HCT116 (cell line): ENCODE results near the gene CCDC71. TPM values are rescaled to one million over a fixed set of nuclear protein-coding genes. Genes with fewer than 3 reads are reported as not detected.

Experiments
- ATAC-seq: fragments of 200-7000 bp; cut with Tn5 transposase; 2 replicates; pipeline ENCODE4 v1.9.1; 2020; ENCODE audit warnings: mild to moderate bottlenecking, moderate library complexity
- Bru-seq: library from RNA; stranded (reverse); fragments of 400-500 nt; gene quantifications from one replicate; lab custom pipeline; 2021; lab: Mats Ljungman, UMichigan
- BruChase-seq, 2 experiments: library from RNA; stranded (reverse); fragments of 400-500 nt; gene quantifications; one replicate each; lab custom pipeline; 2021; lab: Mats Ljungman, UMichigan
- BruUV-seq: library from RNA; stranded (reverse); fragments of 400-500 nt; replicated peaks from 2 replicates; lab custom pipeline; 2021; lab: Mats Ljungman, UMichigan
- CTCF ChIA-PET: fragments of 300-600 bp; sonication (Branson Sonifier 250); formaldehyde crosslinking; loops from one replicate; lab custom pipeline; 2021; ENCODE audit warnings: antibody characterized with exemption; lab: Charles Lee
- POLR2A ChIA-PET: fragments of 300-600, 350-600 bp; sonication (Branson Sonifier 250); formaldehyde crosslinking; loops from one replicate; lab custom pipeline; 2021; ENCODE audit warnings: antibody characterized with exemption; lab: Charles Lee
- RAD21 ChIA-PET, 2 experiments: fragments of 300-600 bp; sonication (Branson Sonifier 250); formaldehyde crosslinking; loops; one replicate each; lab custom pipeline; 2023; ENCODE audit warnings: low total read pairs in 2 of 2; ENCODE audit not compliant: uncharacterized antibody in 2 of 2, unreplicated experiment in 2 of 2, low non-redundant PET in 1 of 2; lab: Charles Lee
- DNase-seq: peaks from one replicate; pipeline ENCODE4 v3.0.0-alpha.2; 2010; ENCODE audit warnings: low read depth, low spot score
- H2AFZ ChIP-seq: fragments of 200-600 bp; shearing (Covaris generic), sonication (generic); 2 replicates; pipeline ENCODE4 v1.6.1; 2017; ENCODE audit warnings: low read depth, mixed run types, mixed read lengths, antibody characterized with exemption, low read length; ENCODE audit not compliant: poor library complexity, severe bottlenecking
- H3K27ac ChIP-seq: 2 replicates; pipeline ENCODE4 v1.5.1; 2012; ENCODE audit warnings: low read depth, low read length
- H3K27me3 ChIP-seq: fragments of 200-600 bp; sonication (generic); 2 replicates; pipeline ENCODE4 v1.6.1; 2016; ENCODE audit warnings: mixed run types, low read length, mixed read lengths; ENCODE audit not compliant: insufficient read depth
- H3K36me3 ChIP-seq, 2 experiments: fragments of 200-500 bp in 1 of 2; fragments of 200-600 bp in 1 of 2; sonication (Bioruptor generic) in 1 of 2; sonication (generic) in 1 of 2; 2 replicates each; pipeline versions ENCODE4 v1.5.1 to v1.6.1; 2014 to 2016; ENCODE audit warnings: low read length in 2 of 2, inconsistent platforms in 1 of 2, mixed read lengths in 1 of 2, mixed run types in 1 of 2; ENCODE audit not compliant: insufficient read depth in 2 of 2, control insufficient read depth in 1 of 2
- H3K4me1 ChIP-seq, 2 experiments: fragments of 200-600 bp in 1 of 2; sonication (generic) in 1 of 2; 2 replicates each; pipeline versions ENCODE4 v1.5.1 to v1.6.1; 2012 to 2017; ENCODE audit warnings: low read length in 2 of 2, inconsistent platforms in 1 of 2, mild to moderate bottlenecking in 1 of 2, mixed read lengths in 1 of 2, mixed run types in 1 of 2, moderate library complexity in 1 of 2; ENCODE audit not compliant: insufficient read depth in 2 of 2, control insufficient read depth in 1 of 2
- H3K4me2 ChIP-seq: fragments of 200-600 bp; sonication (generic); 2 replicates; pipeline ENCODE4 v1.6.1; 2017; ENCODE audit warnings: mixed run types, low read length, mixed read lengths
- H3K4me3 ChIP-seq, 2 experiments: fragments of 200-600 bp in 1 of 2; sonication (generic) in 1 of 2; replicated peaks in 1 of 2; 2 replicates each; pipeline ENCODE4 v1.5.1; 2011 to 2016; ENCODE audit warnings: low read length in 2 of 2, control low read depth in 1 of 2, low read depth in 1 of 2, mild to moderate bottlenecking in 1 of 2, mixed read lengths in 1 of 2, mixed run types in 1 of 2
- H3K79me2 ChIP-seq: fragments of 200-600 bp; sonication (generic); 2 replicates; pipeline ENCODE4 v1.6.1; 2017; ENCODE audit warnings: mild to moderate bottlenecking, mixed run types, low read length, moderate library complexity, mixed read lengths; ENCODE audit not compliant: insufficient read depth
- H3K9ac ChIP-seq: fragments of 200-600 bp; sonication (generic); 2 replicates; pipeline ENCODE4 v1.6.1; 2016; ENCODE audit warnings: low read length, mixed read lengths
- H3K9me2 ChIP-seq: fragments of 200-600 bp; sonication (generic), shearing (Covaris generic); 2 replicates; pipeline ENCODE4 v1.6.1; 2017; ENCODE audit warnings: mixed run types, mild to moderate bottlenecking, moderate library complexity; ENCODE audit not compliant: insufficient read depth
- H3K9me3 ChIP-seq, 2 experiments: fragments of 200-500 bp in 1 of 2; fragments of 200-600 bp in 1 of 2; sonication (Bioruptor generic) in 1 of 2; sonication (generic) in 1 of 2; 2 replicates each; pipeline ENCODE4 v1.6.1; 2014 to 2017; ENCODE audit warnings: low read length in 2 of 2, mixed read lengths in 2 of 2, inconsistent platforms in 1 of 2, low read depth in 1 of 2, mild to moderate bottlenecking in 1 of 2, mixed run types in 1 of 2, moderate library complexity in 1 of 2; ENCODE audit not compliant: control insufficient read depth in 1 of 2, insufficient read depth in 1 of 2
- H4K20me1 ChIP-seq: fragments of 200-600 bp; sonication (generic), shearing (Covaris generic); 2 replicates; pipeline ENCODE4 v1.6.1; 2017; ENCODE audit warnings: mixed run types, mild to moderate bottlenecking, moderate library complexity; ENCODE audit not compliant: insufficient read depth
- EZH2 ChIP-seq: fragments of 200-600 bp; sonication (generic); IDR thresholded peaks from 2 replicates; pipeline ENCODE4 v1.6.1; 2017; ENCODE audit warnings: antibody characterized with exemption, mixed run types
- FOSL1 ChIP-seq: IDR thresholded peaks from 2 replicates; pipeline ENCODE4 v1.6.1; 2012; ENCODE audit warnings: low read depth
- JUND ChIP-seq: IDR thresholded peaks from 2 replicates; pipeline ENCODE4 v1.6.1; 2012
- POLR2A ChIP-seq: IDR thresholded peaks from 2 replicates; pipeline ENCODE4 v1.7.0; 2011; ENCODE audit warnings: borderline replicate concordance; ENCODE audit not compliant: insufficient read depth, insufficient read length; ENCODE audit errors: extremely low read depth
- POLR2AphosphoS5 ChIP-seq: IDR thresholded peaks from 2 replicates; pipeline ENCODE4 v1.6.1; 2011; ENCODE audit warnings: mild to moderate bottlenecking, low read depth, low read length, moderate library complexity
- RAD21 ChIP-seq: IDR thresholded peaks from 2 replicates; pipeline ENCODE4 v1.6.1; 2012; ENCODE audit warnings: low read depth, mild to moderate bottlenecking
- SP1 ChIP-seq: IDR thresholded peaks from 2 replicates; pipeline ENCODE4 v1.6.1; 2012; ENCODE audit warnings: low read depth
- YY1 ChIP-seq: IDR thresholded peaks from 2 replicates; pipeline ENCODE4 v1.6.1; 2011; ENCODE audit warnings: low read length, low read depth, moderate library complexity, mild to moderate bottlenecking; ENCODE audit not compliant: insufficient replicate concordance; ENCODE audit errors: extremely low read depth
- ZNF274 ChIP-seq: fragments of 200-500 bp; sonication (Bioruptor generic); IDR thresholded peaks from 2 replicates; pipeline ENCODE4 v1.6.1; 2014; ENCODE audit warnings: mild to moderate bottlenecking, low read depth, low read length, inconsistent platforms
- intact Hi-C: fragments of 100-400 bp; cut with micrococcal nuclease; formaldehyde crosslinking; loops from 2 replicates; pipeline ENCODE4 v1.10.0; 2022
- long read RNA-seq: library from polyadenylated mRNA; unstranded; transcript quantifications from one replicate; pipeline ENCODE4 v2.0.0, GENCODE V29; 2021; ENCODE audit not compliant: unreplicated experiment
- polyA plus RNA-seq: library from polyadenylated mRNA; unstranded; fragments of >200 nt; gene quantifications from 2 replicates; pipeline ENCODE4 v1.2.1, GENCODE V29; 2012; ENCODE audit warnings: missing spikeins
- total RNA-seq: library from RNA; stranded (reverse); gene quantifications from one replicate; pipeline ENCODE4 v1.2.1, GENCODE V29; 2021; ENCODE audit not compliant: unreplicated experiment
- TF ChIP-seq, protein P1 (sequence below), 3 experiments: fragments of 200-600 bp in 1 of 3; sonication (generic) in 1 of 3; IDR thresholded peaks in 2 of 3; conservative IDR thresholded peaks in 1 of 3; 2 replicates each; pipeline ENCODE4 v1.5.1; 2012 to 2017; ENCODE audit warnings: low read depth in 2 of 3, low read length in 2 of 3, antibody characterized with exemption in 1 of 3, borderline replicate concordance in 1 of 3, control low read depth in 1 of 3, mild to moderate bottlenecking in 1 of 3, mixed read lengths in 1 of 3, mixed run types in 1 of 3, moderate library complexity in 1 of 3; ENCODE audit not compliant: insufficient read depth in 1 of 3
- TF ChIP-seq, protein P2 (sequence below): IDR thresholded peaks from 2 replicates; pipeline ENCODE4 v1.6.1; 2011; ENCODE audit warnings: mild to moderate bottlenecking, low read length, moderate library complexity; ENCODE audit not compliant: insufficient replicate concordance; ENCODE audit errors: extremely low read depth
- TF ChIP-seq, protein P3 (sequence below): IDR thresholded peaks from 2 replicates; pipeline ENCODE4 v1.6.1; 2012

CCDC71 gene
- total RNA-seq (32.8 TPM), Bru-seq, nascent RNA (percentile 93 among the genes with signal in this experiment), BruChase-seq, experiment 1, labeled RNA remaining after a 6-hour chase (percentile 70 among the genes with signal in this experiment), BruChase-seq, experiment 2, labeled RNA remaining after a 2-hour chase (percentile 81 among the genes with signal in this experiment)
- polyA plus RNA-seq, result 19.7 and 24.3 TPM in 2 replicates
- long read RNA-seq, partial matches to known transcripts, result 0 of 1 reads
- long read RNA-seq, other reads (novel, unspliced or antisense), result 1 of 1 reads

DNA sequence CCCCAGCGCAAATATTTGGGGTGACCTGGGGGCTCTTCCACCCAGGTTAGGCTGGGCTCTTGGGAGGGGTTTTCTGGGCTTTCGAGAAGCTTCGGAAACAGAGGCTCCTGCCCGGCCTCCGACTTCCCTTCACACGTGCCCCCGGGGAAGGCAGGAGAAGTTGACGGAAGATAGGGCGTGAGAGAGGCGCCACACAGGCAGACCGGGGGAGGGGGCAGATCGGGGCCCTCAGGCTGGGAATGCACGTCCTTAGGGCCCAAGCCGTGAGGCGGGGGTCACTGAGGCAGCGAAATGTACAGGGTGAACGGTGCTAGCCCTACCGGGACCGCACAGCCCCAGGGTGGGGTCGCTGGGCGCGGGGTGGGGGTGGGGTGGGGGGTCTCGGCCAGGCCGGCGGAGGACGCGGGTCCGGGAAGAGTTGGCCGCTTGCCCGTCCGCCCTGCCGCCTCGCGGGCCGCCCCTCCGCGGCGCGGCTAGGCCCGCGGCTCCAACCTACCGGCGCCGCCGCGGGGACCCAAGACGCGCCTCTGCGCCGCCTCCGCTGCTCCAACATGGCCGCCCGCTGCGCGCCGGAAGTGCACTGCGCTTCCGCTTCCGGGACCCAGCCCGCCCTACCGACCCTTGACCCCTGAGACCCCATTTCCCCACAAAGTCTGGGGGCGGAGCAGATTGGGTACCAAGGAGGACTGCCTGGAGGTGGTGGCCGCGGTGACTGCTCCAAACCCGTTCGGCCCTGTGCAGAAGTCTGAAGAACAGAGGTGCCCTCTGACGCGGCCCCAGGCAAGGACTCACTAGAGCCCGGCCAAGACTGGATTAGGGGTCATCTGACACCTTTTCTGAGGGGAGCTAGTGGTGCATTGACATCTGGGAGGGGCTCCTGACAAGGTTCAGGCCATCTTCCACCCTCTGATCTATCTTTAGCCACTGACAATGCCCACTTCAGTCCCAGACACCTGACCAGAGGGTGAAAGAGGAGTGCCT lies at the start of gene CCDC71:
TSS of gene CCDC71 (minus strand) at position 561 of the 981 bp plus-strand sequence. CDS start 2,123 bp downstream, outside the sequence.
- peak; percentile 18 for DNase-seq
- intact Hi-C loops, result no loop called here
- H3K9ac ChIP-seq, result peak within 1 kb of the TSS; percentile 97
- peak within 1 kb of the TSS; percentile 59 for H2AFZ ChIP-seq
- H3K27me3 ChIP-seq, result no peaks in the 10 kb centered on the region
- POLR2A ChIA-PET, result no interaction called here
- BruUV-seq, result no TSS peak
- peaks cover 13 to 31% of the 10 kb centered on the region in 2 experiments for H3K4me1 ChIP-seq
- peaks cover 11 to 17% of the 10 kb centered on the region in 2 experiments for H3K36me3 ChIP-seq
- H4K20me1 ChIP-seq, result no peaks in the 10 kb centered on the region
- peak within 1 kb of the TSS; percentile 77 to 99 for H3K4me3 ChIP-seq
- peak within 1 kb of the TSS; percentile 88 for H3K4me2 ChIP-seq
- H3K9me2 ChIP-seq, result no peaks in the 10 kb centered on the region
- CTCF ChIA-PET, result no interaction called here
- TF ChIP-seq RAD21 (no peak), POLR2A (peak; percentile 34), YY1 (peak; percentile 96), POLR2AphosphoS5 (peak; percentile 87)
- peak; percentile 71 for ATAC-seq
- H3K9me3 ChIP-seq, result no peaks in the 10 kb centered on the region
- peaks cover 32% of the 10 kb centered on the region for H3K79me2 ChIP-seq
- peak within 1 kb of the TSS; percentile 84 for H3K27ac ChIP-seq
- RAD21 ChIA-PET, result no interaction called here

DNA sequence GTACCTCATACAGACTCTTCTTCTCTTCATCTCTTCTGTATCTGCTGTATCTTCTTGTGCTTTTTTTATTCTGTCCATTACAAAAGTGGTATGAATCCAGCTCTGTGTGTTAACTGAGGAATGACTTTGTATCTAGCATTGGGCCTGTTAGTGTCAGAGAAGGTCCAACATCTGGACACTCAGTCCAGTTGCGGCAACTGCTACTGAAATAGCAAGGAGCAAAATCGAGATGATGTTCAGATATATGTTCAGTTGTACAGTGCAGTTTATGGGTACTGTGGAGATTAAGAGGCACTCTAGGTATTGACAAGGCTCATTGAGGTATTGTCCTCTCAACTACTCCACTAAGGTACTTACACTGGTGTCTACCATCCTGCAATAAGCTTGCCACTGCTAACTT lies 47.9 kb upstream of the CCDC71 start:
- CTCF ChIA-PET, result interaction anchor here (1.0 kb wide), 1 partner anchor 43 kb away, joined by 3 read pairs; the partner anchor contains the start of gene KLHDC8B
- Histone ChIP-seq H3K4me1 (peaks cover 13 to 15% of the 10 kb centered on the region in 2 experiments; a peak in 3 of 4 replicates), H2AFZ (no peak overlapping the region), H3K4me3 (no peak overlapping the region), H4K20me1 (no peaks in the 10 kb centered on the region), H3K4me2 (no peak overlapping the region), H3K9me3 (peaks cover 4 to 5% of the 10 kb centered on the region in 2 experiments; a peak in 1 of 4 replicates), H3K27ac (no peak overlapping the region), H3K9me2 (no peaks in the 10 kb centered on the region), H3K36me3 (no peaks in the 10 kb centered on the region), H3K9ac (no peak overlapping the region), H3K79me2 (no peaks in the 10 kb centered on the region), H3K27me3 (no peaks in the 10 kb centered on the region)
- intact Hi-C loops, result no loop called here
- RAD21 ChIA-PET, result no interaction called here
- BruUV-seq, result no TSS peak
- ATAC-seq, result no peak
- DNase-seq, result no peak
- POLR2A ChIA-PET, result no interaction called here
- TF ChIP-seq FOSL1 (no peak), ZNF274 (no peak), SP1 (no peak), JUND (no peak), POLR2A (no peak), RAD21 (no peak), EZH2 (no peak)
- TF ChIP-seq, protein P1, sequence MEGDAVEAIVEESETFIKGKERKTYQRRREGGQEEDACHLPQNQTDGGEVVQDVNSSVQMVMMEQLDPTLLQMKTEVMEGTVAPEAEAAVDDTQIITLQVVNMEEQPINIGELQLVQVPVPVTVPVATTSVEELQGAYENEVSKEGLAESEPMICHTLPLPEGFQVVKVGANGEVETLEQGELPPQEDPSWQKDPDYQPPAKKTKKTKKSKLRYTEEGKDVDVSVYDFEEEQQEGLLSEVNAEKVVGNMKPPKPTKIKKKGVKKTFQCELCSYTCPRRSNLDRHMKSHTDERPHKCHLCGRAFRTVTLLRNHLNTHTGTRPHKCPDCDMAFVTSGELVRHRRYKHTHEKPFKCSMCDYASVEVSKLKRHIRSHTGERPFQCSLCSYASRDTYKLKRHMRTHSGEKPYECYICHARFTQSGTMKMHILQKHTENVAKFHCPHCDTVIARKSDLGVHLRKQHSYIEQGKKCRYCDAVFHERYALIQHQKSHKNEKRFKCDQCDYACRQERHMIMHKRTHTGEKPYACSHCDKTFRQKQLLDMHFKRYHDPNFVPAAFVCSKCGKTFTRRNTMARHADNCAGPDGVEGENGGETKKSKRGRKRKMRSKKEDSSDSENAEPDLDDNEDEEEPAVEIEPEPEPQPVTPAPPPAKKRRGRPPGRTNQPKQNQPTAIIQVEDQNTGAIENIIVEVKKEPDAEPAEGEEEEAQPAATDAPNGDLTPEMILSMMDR (IDR thresholded peaks at IDR 0.05 in 2 of 3, conservative IDR thresholded peaks at IDR 0.05 in 1 of 3; ENCODE audit: borderline replicate concordance in 1 of 3, insufficient read depth in 1 of 3, low read depth in 2 of 3, low read length in 2 of 3), result no peak
- TF ChIP-seq, protein P2, sequence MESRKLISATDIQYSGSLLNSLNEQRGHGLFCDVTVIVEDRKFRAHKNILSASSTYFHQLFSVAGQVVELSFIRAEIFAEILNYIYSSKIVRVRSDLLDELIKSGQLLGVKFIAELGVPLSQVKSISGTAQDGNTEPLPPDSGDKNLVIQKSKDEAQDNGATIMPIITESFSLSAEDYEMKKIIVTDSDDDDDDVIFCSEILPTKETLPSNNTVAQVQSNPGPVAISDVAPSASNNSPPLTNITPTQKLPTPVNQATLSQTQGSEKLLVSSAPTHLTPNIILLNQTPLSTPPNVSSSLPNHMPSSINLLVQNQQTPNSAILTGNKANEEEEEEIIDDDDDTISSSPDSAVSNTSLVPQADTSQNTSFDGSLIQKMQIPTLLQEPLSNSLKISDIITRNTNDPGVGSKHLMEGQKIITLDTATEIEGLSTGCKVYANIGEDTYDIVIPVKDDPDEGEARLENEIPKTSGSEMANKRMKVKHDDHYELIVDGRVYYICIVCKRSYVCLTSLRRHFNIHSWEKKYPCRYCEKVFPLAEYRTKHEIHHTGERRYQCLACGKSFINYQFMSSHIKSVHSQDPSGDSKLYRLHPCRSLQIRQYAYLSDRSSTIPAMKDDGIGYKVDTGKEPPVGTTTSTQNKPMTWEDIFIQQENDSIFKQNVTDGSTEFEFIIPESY, result no peak
- TF ChIP-seq, protein P3, sequence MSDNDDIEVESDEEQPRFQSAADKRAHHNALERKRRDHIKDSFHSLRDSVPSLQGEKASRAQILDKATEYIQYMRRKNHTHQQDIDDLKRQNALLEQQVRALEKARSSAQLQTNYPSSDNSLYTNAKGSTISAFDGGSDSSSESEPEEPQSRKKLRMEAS, result no peak
